ENCODE data around the gene CLDN6. TPM values are rescaled to one million over a fixed set of nuclear protein-coding genes. Genes with fewer than 3 reads are reported as not detected.

Gene CLDN6
- total RNA-seq, 1 donor from 2014 or later: 31.1 TPM

DNA sequence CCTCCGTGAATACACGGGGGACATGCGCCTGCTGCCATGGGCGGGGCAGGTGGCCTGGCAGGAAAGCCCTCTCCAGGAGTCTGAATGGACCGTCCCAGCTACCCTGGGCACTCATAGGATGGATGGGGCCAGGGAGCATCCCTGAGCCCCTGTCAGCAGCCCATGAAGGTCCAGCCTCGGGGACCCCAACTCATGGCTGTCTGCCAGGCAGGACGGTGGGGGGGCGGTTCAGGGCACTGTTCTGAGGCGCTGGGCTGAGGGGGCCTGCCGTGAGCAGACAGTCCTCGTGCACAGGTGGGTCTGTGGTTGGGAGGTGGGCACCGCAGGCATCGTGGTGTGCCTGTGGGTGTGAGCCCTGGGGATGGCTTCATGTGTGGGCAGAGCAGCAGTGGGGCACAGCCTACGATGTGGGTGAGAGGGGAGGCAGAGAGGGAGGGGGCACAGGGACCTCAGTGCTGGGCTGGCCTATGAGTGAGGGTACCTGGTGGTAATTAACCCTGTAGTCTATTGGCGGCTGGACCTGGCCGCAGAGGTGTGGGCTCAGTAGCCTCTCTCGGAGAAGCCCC is 31.3 kb downstream of the CLDN6 start:
- peaks cover 4% of the 10 kb centered on the region for H3K27me3 Mint-ChIP-seq (ENCODE audit: unreplicated experiment)
- H3K27ac Mint-ChIP-seq (ENCODE audit: unreplicated experiment): no peak overlapping the region
- peaks cover 3% of the 10 kb centered on the region for H3K9me3 Mint-ChIP-seq (ENCODE audit: unreplicated experiment)
- TF ChIP-seq, protein P1, sequence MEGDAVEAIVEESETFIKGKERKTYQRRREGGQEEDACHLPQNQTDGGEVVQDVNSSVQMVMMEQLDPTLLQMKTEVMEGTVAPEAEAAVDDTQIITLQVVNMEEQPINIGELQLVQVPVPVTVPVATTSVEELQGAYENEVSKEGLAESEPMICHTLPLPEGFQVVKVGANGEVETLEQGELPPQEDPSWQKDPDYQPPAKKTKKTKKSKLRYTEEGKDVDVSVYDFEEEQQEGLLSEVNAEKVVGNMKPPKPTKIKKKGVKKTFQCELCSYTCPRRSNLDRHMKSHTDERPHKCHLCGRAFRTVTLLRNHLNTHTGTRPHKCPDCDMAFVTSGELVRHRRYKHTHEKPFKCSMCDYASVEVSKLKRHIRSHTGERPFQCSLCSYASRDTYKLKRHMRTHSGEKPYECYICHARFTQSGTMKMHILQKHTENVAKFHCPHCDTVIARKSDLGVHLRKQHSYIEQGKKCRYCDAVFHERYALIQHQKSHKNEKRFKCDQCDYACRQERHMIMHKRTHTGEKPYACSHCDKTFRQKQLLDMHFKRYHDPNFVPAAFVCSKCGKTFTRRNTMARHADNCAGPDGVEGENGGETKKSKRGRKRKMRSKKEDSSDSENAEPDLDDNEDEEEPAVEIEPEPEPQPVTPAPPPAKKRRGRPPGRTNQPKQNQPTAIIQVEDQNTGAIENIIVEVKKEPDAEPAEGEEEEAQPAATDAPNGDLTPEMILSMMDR (IDR thresholded peaks at IDR 0.05; ENCODE audit: partially characterized antibody, unreplicated experiment): no peak
- no peak overlapping the region for H3K4me3 Mint-ChIP-seq (ENCODE audit: unreplicated experiment)
- DNase-seq: no peak
- no peaks in the 10 kb centered on the region for H3K36me3 Mint-ChIP-seq (ENCODE audit: unreplicated experiment)
- peaks cover under 1% of the 10 kb centered on the region for H3K4me1 Mint-ChIP-seq (ENCODE audit: low read depth, unreplicated experiment)

DNA sequence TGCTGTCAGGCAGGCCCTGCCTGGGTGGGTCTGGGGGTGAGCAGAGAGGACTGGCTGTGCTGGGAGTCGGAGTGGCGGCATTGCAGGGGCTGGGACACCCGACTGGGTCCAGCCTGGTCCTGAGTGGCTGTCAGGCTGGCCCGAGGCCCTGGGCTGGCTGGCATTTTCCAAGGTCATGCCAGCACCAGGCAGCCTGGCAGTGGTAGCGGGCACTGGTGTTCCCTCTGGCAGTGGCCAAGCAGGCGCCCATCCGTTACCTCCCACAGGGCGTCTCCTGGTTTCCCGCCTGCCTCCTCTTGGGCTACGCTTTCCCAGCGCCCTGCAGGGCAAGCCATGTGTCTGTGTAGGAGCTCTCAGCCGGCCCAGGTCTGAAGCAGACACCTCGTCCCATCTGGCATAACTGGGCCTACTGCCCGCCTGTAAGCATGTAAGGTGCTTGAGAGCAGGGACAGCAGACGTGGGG is 32.1 kb downstream of the CLDN6 start:
- Mint-ChIP-seq H3K9me3 (ENCODE audit: unreplicated experiment) (peaks cover 3% of the 10 kb centered on the region), H3K27ac (ENCODE audit: unreplicated experiment) (no peak overlapping the region), H3K27me3 (ENCODE audit: unreplicated experiment) (peaks cover 6% of the 10 kb centered on the region), H3K4me1 (ENCODE audit: low read depth, unreplicated experiment) (peaks cover 5% of the 10 kb centered on the region), H3K36me3 (ENCODE audit: unreplicated experiment) (no peaks in the 10 kb centered on the region), H3K4me3 (ENCODE audit: unreplicated experiment) (no peak overlapping the region)
- DNase-seq: no peak
- TF ChIP-seq, protein P1 (IDR thresholded peaks at IDR 0.05; ENCODE audit: partially characterized antibody, unreplicated experiment): no peak

DNA sequence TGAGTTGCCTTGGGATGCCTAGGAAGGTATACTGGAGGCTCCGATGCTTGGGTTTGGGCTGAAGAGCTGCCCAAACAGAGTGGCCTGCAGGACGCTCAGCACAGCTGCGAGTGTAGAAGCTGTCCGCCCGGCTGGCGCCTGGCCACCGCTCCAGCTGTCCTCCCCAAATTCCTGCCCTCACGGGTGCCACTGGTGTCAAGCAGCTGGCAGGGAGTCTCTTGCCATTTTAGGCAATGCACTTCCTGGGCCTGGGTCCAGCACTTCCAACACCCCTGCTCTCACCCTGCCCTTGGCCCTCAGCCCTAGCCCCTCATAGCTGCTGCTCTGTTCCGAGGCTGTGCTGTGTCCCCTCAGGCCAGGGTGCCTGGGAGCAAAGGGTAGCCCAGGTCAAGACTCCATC is 32.5 kb downstream of the CLDN6 start:
- Mint-ChIP-seq H3K27me3 (ENCODE audit: unreplicated experiment) (peaks cover 6% of the 10 kb centered on the region), H3K36me3 (ENCODE audit: unreplicated experiment) (no peaks in the 10 kb centered on the region), H3K4me1 (ENCODE audit: low read depth, unreplicated experiment) (peaks cover 5% of the 10 kb centered on the region), H3K4me3 (ENCODE audit: unreplicated experiment) (no peak overlapping the region), H3K27ac (ENCODE audit: unreplicated experiment) (no peak overlapping the region), H3K9me3 (ENCODE audit: unreplicated experiment) (peaks cover 3% of the 10 kb centered on the region)
- TF ChIP-seq, protein P1 (IDR thresholded peaks at IDR 0.05; ENCODE audit: partially characterized antibody, unreplicated experiment): no peak
- DNase-seq: no peak

DNA sequence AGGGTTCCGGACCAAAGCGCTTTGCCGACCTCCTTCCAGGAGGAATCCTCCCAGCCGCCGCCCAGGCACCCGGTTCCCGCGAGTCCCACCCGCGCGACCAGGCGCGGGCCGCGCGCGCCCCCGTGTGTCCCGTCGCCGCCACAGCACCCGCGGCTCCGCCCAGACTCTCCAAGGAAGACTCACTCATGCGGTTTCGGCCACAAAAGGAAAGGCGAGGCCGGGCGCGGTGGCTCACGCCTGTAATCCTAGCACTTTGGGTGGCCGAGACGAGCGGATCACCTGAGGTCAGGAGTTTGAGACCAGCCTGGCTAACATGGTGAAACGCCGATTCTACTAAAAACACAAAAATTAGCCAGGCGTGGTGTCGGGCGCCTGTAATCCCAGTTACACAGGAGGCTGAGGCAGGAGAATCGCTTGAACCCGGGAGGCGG is 34.3 kb downstream of the CLDN6 start:
- Mint-ChIP-seq H3K4me1 (ENCODE audit: low read depth, unreplicated experiment) (peaks cover 5% of the 10 kb centered on the region), H3K27me3 (ENCODE audit: unreplicated experiment) (peaks cover 6% of the 10 kb centered on the region), H3K27ac (ENCODE audit: unreplicated experiment) (no peak overlapping the region), H3K9me3 (ENCODE audit: unreplicated experiment) (peaks cover 3% of the 10 kb centered on the region), H3K4me3 (ENCODE audit: unreplicated experiment) (no peak overlapping the region), H3K36me3 (ENCODE audit: unreplicated experiment) (no peaks in the 10 kb centered on the region)
- TF ChIP-seq, protein P1 (IDR thresholded peaks at IDR 0.05; ENCODE audit: partially characterized antibody, unreplicated experiment): peak; percentile 93
- peak; percentile 91 for DNase-seq

DNA sequence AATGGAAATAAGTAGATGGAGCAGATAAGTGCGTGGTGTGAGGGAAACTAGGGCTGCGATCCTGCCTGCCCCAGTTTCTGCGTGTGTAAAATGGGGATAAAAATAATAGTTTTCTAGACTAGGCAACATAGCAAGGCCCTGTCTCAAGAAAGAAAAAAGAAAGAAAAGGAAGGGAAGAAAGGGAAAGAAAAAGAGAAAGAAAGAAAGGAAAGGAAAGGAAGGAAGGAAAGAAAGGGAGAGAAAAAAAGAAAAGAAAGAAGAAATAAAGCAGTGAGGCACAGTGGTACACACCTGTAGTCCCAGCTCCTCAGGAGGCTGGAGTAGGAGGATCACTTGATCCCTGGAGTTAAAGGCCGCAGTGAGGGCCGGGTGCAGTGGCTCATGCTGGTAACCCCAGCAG is 35.6 kb downstream of the CLDN6 start:
- no peak overlapping the region for H3K4me3 Mint-ChIP-seq (ENCODE audit: unreplicated experiment)
- peaks cover 3% of the 10 kb centered on the region for H3K9me3 Mint-ChIP-seq (ENCODE audit: unreplicated experiment)
- no peaks in the 10 kb centered on the region for H3K36me3 Mint-ChIP-seq (ENCODE audit: unreplicated experiment)
- no peak overlapping the region for H3K27ac Mint-ChIP-seq (ENCODE audit: unreplicated experiment)
- TF ChIP-seq, protein P1 (IDR thresholded peaks at IDR 0.05; ENCODE audit: partially characterized antibody, unreplicated experiment): no peak
- peaks cover 6% of the 10 kb centered on the region for H3K27me3 Mint-ChIP-seq (ENCODE audit: unreplicated experiment)
- peaks cover 5% of the 10 kb centered on the region for H3K4me1 Mint-ChIP-seq (ENCODE audit: low read depth, unreplicated experiment)
- no peak for DNase-seq

Measured in glutamatergic neuron (in vitro differentiated cells).